Jurkat, Clone E6-1 (cell line): Measurements from ENCODE around the gene CEP112.
"Not testable (repeated sequence)": the region's sequence is repeated elsewhere in the genome, so short reads cannot be mapped to it uniquely, and the experiment has no call there.

Experiments used
- DNase-seq: peaks from one replicate; pipeline ENCODE4 v3.0.0-alpha.2; 2011; ENCODE audit warnings: low read depth, low spot score
- H3K4me3 ChIP-seq: 2 replicates; pipeline ENCODE4 v1.5.1; 2011; ENCODE audit warnings: mild to moderate bottlenecking, low read length, control low read depth, moderate library complexity

CEP112 gene

DNA sequence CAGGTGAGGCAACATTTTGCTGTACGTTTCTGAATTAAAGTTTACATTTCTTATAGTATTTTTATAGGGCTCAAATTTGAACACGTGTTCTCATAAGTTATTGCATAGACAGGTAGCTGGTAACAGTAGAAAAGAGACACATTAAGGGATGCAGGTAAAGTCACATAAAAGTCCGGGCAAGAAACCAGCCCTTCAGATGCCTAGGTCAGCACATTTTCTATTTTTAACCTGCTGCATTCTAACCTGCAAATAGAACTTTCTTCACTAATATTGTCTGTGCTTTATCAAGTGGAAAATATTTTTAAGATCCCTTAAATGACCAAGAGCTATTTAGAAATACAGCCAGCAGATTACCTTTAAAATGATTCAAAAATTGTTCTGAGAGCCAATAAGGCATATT lies 323.1 kb downstream of the CEP112 start:
- DNase-seq = no peak
- H3K4me3 ChIP-seq = no peak overlapping the region

DNA sequence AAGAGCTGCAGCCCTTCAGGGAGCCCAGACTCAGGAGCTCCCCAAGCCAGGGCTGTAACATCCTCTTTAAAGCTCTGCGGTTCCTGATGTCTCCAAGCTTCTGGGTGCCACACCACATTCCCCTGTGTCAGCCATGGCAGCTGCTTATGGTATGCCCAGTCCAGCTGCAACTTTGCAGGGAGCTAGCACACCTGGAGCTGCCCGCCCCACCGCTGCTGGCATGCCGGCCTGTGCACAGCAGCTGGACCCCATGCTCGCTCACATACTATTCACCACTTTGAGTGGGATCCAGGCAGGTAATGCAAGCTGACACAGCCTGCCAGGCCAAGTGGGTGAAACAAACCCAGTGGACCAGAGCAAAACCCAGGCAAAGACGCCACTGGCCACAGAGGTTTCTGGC lies 324.9 kb downstream of the CEP112 start:
- no peak for DNase-seq
- no peak overlapping the region for H3K4me3 ChIP-seq

GRCh38 chr17:65865715-65866425 lies 326.1 kb downstream of the CEP112 start:
- DNase-seq = no peak
- H3K4me3 ChIP-seq = no peak overlapping the region

GRCh38 chr17:65864394-65864793 lies 327.5 kb downstream of the CEP112 start:
- no peak for DNase-seq
- no peak overlapping the region for H3K4me3 ChIP-seq

- no peak overlapping the region for H3K4me3 ChIP-seq
- no peak for DNase-seq
Measured at GRCh38 chr17:65857718-65858117, 334.2 kb downstream of the CEP112 start.

- no peak overlapping the region for H3K4me3 ChIP-seq
- no peak for DNase-seq
Measured at GRCh38 chr17:65856865-65857264, 335.1 kb downstream of the CEP112 start.

DNA sequence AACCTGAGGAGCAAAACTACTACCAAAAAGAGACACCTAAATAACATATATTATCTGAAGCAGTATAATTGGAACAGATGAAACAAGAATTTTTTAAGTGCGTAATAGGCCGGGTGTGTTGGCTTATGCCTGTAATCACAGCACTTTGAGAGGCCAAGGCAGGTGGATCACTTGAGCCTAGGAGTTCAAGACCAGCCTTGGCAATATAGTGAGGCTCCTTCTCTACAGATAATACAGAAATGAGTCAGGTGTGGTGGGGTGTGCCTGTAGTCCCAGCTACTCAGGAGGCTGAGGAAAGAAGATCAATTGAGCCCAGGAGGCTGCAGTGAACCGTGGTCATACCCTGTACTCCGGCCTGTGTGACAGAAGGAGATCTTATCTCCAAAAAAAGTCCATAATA lies 336.3 kb downstream of the CEP112 start:
- no peak for DNase-seq

DNA sequence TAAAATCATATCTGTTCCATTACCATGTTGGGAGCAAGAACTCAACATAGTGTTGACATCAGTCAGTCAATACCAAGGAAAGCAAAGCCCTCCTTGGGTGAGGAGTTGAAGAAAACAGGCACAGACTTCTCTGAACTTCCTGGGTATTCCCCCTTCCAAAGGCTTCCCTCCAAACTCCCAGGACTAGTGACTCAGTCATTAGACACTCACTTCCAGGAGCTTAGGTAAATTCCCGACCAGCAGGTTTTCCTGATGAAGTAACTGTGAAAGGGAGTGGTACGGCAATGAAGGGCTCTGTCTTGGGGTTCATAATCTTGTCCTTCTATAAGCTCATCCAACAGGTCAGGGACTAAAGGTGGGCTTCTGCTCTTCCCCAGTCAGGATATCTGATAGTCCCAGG lies 336.7 kb downstream of the CEP112 start:
- DNase-seq = no peak
- H3K4me3 ChIP-seq = no peak overlapping the region

More for the DNA sequence above, 336.3 kb downstream of the CEP112 start:
- no peak overlapping the region for H3K4me3 ChIP-seq

DNA sequence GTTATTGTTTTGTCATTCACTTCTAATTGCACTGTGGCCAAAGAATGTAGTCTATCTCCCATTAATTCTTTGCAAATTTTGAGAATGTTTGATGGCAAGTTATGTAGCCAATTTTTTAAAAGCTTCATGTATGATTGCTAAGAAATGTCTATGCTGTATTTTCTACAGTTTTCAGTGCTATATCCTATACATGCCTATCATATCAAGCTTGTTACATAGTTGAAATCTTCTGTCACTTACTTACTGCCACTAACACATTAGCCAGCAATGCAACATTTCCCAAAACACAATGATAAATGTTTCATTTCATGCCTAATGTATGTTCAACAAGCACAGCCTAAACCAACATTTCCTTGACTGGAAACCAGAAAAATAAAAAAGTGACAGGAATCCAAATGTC lies 338.1 kb downstream of the CEP112 start:
- no peak overlapping the region for H3K4me3 ChIP-seq
- DNase-seq = no peak

- DNase-seq = no peak
- no peak overlapping the region for H3K4me3 ChIP-seq
Measured at GRCh38 chr17:65852911-65853310, 339.0 kb downstream of the CEP112 start.

DNA sequence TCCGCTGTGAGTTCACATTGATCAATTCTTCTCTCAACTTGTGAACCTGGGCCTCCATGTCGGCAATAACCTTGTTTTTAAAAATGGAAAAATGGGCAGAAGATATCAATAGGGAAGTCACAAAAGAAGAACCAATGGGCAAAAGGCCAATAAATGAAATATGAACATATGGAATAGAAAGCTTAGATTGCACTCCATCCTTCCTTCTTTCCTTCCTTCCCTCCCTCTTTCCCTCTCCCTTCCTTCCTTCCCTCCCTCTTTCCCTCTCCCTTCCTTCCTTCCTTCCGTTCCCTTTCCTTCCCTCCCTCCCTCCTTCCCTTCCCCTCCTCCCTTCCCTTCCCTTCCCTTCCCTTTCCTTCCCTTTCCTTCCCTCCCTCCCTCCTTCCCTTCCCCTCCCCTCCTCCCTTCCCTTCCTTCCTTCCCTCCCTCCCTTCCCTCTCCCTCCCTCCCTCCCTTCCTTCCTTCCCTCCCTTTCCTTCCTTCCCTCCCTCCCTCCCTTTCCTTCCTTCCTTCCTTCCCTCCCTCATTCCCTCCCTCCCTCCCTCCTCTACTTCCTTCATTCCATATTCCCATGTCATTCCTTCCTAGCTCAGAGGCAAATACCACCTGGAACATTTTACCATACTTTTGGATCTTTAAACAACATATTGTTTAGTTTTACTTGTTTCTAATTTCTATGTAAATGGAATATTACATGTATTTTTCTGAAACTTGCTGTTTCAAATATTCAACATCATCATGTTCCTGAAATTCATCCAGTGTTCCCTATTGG lies 339.8 kb downstream of the CEP112 start:
- H3K4me3 ChIP-seq = no peak overlapping the region
- no peak for DNase-seq

DNA sequence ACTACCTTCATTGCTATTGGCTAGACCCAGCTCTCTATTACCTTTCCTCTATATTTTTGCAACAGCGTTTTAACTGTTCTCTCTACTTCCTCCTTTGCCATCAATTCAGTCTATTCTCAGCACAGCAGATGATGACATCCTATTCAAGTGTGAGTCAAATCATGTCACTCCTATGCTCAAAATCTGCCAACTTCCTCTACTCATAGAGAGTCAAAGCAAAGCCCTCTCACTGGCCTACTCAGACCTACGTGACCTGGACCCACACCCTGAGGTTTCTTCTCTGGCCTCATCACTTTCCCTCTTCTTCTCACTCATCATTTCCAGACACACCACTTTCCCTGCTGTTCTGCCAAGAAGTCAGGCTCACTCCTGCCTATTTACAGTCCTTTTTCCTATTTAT lies 341.4 kb downstream of the CEP112 start:
- no peak overlapping the region for H3K4me3 ChIP-seq
- no peak for DNase-seq

DNA sequence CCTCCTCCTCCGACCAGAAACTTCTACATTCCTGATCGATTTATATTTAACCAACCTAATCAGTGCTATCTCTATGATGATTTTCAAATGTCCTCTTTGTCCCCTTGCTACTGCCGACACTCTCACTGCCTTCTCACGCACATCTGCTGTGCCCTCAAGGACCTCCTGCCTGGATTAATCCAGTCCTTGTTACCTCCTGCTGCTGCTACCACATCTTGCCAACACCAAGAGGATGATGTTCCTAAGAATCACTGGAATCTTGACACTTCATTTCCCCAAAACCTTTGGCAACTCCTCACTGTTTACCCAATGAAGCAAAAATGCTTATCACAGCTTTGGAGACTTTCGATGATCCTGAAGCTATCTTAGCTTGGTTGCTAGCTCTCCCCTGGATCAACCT lies 343.2 kb downstream of the CEP112 start:
- H3K4me3 ChIP-seq = no peak overlapping the region
- DNase-seq = no peak

DNA sequence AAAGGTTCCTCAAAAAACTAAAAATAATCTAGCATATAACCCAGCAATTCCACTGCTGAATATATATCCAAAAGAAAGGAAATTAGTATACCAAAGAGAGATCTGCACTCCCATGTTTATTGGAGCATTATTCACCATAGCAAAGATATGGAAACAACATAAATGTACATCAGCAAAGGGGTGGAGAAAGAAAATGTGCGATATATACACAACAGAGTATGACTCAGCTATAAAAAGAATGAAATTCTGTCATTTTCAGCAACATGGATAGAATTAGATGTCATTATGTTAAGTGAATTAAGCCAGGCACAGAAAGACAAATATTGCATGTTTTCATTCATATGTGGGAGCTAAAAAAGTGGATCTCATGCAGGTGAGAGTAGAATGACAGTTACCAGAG lies 350.8 kb downstream of the CEP112 start:
- no peak overlapping the region for H3K4me3 ChIP-seq
- DNase-seq = no peak

GRCh38 chr17:65837232-65837631 lies 354.7 kb downstream of the CEP112 start:
- H3K4me3 ChIP-seq, DNase-seq: not testable (repeated sequence)

- H3K4me3 ChIP-seq = no peak overlapping the region
- no peak for DNase-seq
Measured at GRCh38 chr17:65833214-65833613, 358.7 kb downstream of the CEP112 start.

GRCh38 chr17:65830356-65830755 lies 361.6 kb downstream of the CEP112 start:
- no peak for DNase-seq
- H3K4me3 ChIP-seq = no peak overlapping the region

GRCh38 chr17:65826577-65826976 lies 365.4 kb downstream of the CEP112 start:
- not testable (repeated sequence) for DNase-seq, H3K4me3 ChIP-seq

DNA sequence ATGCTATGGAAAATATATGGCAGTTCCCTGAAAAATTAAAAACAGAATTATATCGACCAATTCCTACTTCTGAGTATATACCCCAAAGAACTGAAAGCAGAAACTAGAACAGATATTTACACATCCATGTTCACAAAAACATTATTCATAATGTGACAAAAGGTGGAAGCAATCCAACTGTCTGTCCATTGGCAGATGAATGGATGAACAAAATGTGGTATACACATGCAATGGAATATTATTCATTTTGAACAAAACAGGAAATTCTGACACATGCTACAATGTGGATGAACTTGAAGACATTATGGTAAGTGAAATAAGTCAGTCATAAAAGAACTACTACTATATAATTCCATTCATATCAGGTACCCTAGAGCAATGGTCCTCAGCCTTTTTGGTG lies 367.0 kb downstream of the CEP112 start:
- H3K4me3 ChIP-seq = no peak overlapping the region
- DNase-seq = no peak

GRCh38 chr17:65823713-65824112 lies 368.2 kb downstream of the CEP112 start:
- no peak for DNase-seq
- H3K4me3 ChIP-seq = no peak overlapping the region

DNA sequence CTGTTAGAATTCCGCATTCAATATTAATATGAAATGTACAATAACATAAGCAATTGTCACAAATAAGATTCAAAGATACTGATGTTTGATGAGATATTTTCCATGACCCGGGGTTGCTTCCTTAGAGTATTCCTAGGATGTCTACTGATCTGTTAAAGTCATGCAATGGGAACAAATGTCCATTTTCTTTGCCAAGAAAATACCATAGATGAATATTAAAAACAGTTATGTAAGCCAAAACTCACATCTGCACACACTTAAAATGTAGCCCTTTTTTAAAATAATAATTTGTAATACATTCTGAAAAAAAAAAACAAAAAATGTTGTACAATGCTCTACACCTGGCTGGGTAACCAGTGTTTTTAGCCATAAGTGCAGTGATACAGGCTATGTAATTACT lies 371.1 kb downstream of the CEP112 start:
- DNase-seq = no peak
- H3K4me3 ChIP-seq = no peak overlapping the region
